OCI-LY1 (cell line): ENCODE results near the gene LPAR5.

Source experiments
- CTCF ChIP-seq: fragments of 200-600 bp; sonication (generic), shearing (Covaris generic); IDR thresholded peaks from 2 replicates; pipeline ENCODE4 v1.5.1; 2017; ENCODE audit warnings: mild to moderate bottlenecking, antibody characterized with exemption, low read length, moderate library complexity, mixed read lengths
- EZH2 ChIP-seq: fragments of 200-600 bp; sonication (generic), shearing (Covaris generic); IDR thresholded peaks from 2 replicates; pipeline ENCODE4 v1.8.0; 2017; ENCODE audit warnings: borderline replicate concordance, mixed run types, mild to moderate bottlenecking, antibody characterized with exemption, low read length, moderate library complexity, mixed read lengths

DNA sequence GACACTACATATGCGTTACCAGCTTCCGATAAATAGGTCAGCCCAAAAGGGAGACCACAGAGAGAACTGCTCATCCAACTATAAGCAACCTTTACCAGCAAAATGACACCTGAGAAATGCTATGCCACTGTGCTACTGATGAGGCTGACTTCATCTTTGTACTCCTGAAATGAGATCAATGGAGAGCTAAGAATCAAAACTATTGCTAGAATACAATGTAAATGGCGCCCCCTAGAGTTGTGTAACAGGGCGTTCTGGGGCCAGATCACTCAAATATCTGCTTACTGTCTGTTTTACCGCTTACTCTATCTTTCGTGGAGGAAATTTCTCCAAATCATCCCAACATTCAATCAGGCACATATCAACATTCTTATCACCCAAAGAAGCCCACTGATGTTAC, 48.9 kb upstream of the LPAR5 start:
- peak; percentile 80 for TF ChIP-seq CTCF
- no peak for TF ChIP-seq EZH2
